GM21447 (cell line): ENCODE data around the gene PYHIN1.

Experiments
- ATAC-seq: cut with Tn5 transposase; IDR thresholded peaks from one replicate; pipeline ENCODE4 v1.9.1; 2021; ENCODE audit not compliant: unreplicated experiment

Gene PYHIN1

GRCh38 chr1:158931055-158931737 is at the start of gene PYHIN1:
PYHIN1 (plus strand) TSS chr1:158931552; CDS start chr1:158936911, 5,359 bp downstream.
- no peak for ATAC-seq

- ATAC-seq, result no peak
Measured at GRCh38 chr1:158893654-158894053, 37.7 kb upstream of the PYHIN1 start.

GRCh38 chr1:158898722-158899121 is 32.6 kb upstream of the PYHIN1 start:
- no peak for ATAC-seq

- no peak for ATAC-seq
Measured at GRCh38 chr1:158901623-158902022, 29.7 kb upstream of the PYHIN1 start.

GRCh38 chr1:158916085-158916484 is 15.3 kb upstream of the PYHIN1 start:
- ATAC-seq, result no peak

GRCh38 chr1:158924677-158925076 is 6.7 kb upstream of the PYHIN1 start:
- no peak for ATAC-seq

- no peak for ATAC-seq
Measured at GRCh38 chr1:158930504-158930903, 848 bp upstream of the PYHIN1 start.

GRCh38 chr1:158932171-158932570 is 819 bp downstream of the PYHIN1 start:
- no peak for ATAC-seq

GRCh38 chr1:158933621-158934020 is 2.3 kb downstream of the PYHIN1 start:
- ATAC-seq, result no peak

GRCh38 chr1:158939180-158939579 is 7.8 kb downstream of the PYHIN1 start:
- no peak for ATAC-seq

GRCh38 chr1:158941317-158941716 is 10.0 kb downstream of the PYHIN1 start:
- no peak for ATAC-seq

GRCh38 chr1:158942490-158942889 is 11.1 kb downstream of the PYHIN1 start:
- no peak for ATAC-seq

- no peak for ATAC-seq
Measured at GRCh38 chr1:158943059-158943458, 11.7 kb downstream of the PYHIN1 start.

- no peak for ATAC-seq
Measured at GRCh38 chr1:158945061-158945460, 13.7 kb downstream of the PYHIN1 start.

GRCh38 chr1:158946785-158947184 is 15.4 kb downstream of the PYHIN1 start:
- no peak for ATAC-seq

- no peak for ATAC-seq
Measured at GRCh38 chr1:158951956-158952355, 20.6 kb downstream of the PYHIN1 start.

- no peak for ATAC-seq
Measured at GRCh38 chr1:158952416-158952815, 21.1 kb downstream of the PYHIN1 start.

GRCh38 chr1:158961178-158961577 is 29.8 kb downstream of the PYHIN1 start:
- ATAC-seq, result no peak

GRCh38 chr1:158962983-158963382 is 31.6 kb downstream of the PYHIN1 start:
- no peak for ATAC-seq

- ATAC-seq, result no peak
Measured at GRCh38 chr1:158969166-158969565, 37.8 kb downstream of the PYHIN1 start.

GRCh38 chr1:158969855-158970254 is 38.5 kb downstream of the PYHIN1 start:
- no peak for ATAC-seq

GRCh38 chr1:158972841-158973240 is 41.5 kb downstream of the PYHIN1 start:
- ATAC-seq, result no peak

- no peak for ATAC-seq
Measured at GRCh38 chr1:158976219-158976618, 44.9 kb downstream of the PYHIN1 start.
